DOHH2 (cell line): Measurements from ENCODE around the gene CCR9.

ENCODE experiments used
- CTCF ChIP-seq: fragments of 200-600 bp; sonication (generic); IDR thresholded peaks from one replicate; pipeline ENCODE4 v1.5.1; 2014; ENCODE audit warnings: antibody characterized with exemption, mild to moderate bottlenecking, low read depth, low read length; ENCODE audit not compliant: poor library complexity, severe bottlenecking
- EZH2phosphoT487 ChIP-seq: fragments of 200-600 bp; sonication (generic); IDR thresholded peaks from 2 replicates; pipeline ENCODE4 v1.6.1; 2017; ENCODE audit warnings: borderline replicate concordance, mild to moderate bottlenecking, antibody characterized with exemption, low read length, moderate library complexity, mixed read lengths

- TF ChIP-seq CTCF (no peak), EZH2phosphoT487 (no peak)
Measured at GRCh38 chr3:45933591-45933990, 47.2 kb downstream of the CCR9 start.
